PFSK-1 (cell line): ENCODE measurements around the gene ZNF780B.

Source experiments
- POLR2AphosphoS5 ChIP-seq: IDR thresholded peaks from 2 replicates; pipeline ENCODE4 v1.6.1; 2012; ENCODE audit warnings: low read depth, mild to moderate bottlenecking, control low read depth, low read length, moderate library complexity
- REST ChIP-seq, 2 experiments: IDR thresholded peaks; 2 replicates each; pipeline versions ENCODE4 v1.6.1 to v1.8.0; 2011 to 2012; ENCODE audit warnings: low read depth in 2 of 2, low read length in 2 of 2, control low read depth in 1 of 2, inconsistent platforms in 1 of 2, mild to moderate bottlenecking in 1 of 2, moderate library complexity in 1 of 2; ENCODE audit not compliant: insufficient read depth in 1 of 2

GRCh38 chr19:40103600-40103999, 47.6 kb upstream of the ZNF780B start:
- TF ChIP-seq POLR2AphosphoS5 (no peak), REST (IDR thresholded peaks at IDR 0.05; ENCODE audit: insufficient read depth in 1 of 2, low read depth in 2 of 2, low read length in 2 of 2) (no peak)
